NK-92 treated with Interleukin-12 subunit alpha and Interleukin-12 subunit beta, amount 100 ng/mL, for 24 hours (cell line): ENCODE results near the gene GPSM3.
"Not testable (repeated sequence)": the region's sequence is repeated elsewhere in the genome, so short reads cannot be mapped to it uniquely, and the experiment has no call there.

ENCODE experiments used
- DNase-seq: peaks from one replicate; lab custom pipeline; 2025; lab: John Stamatoyannopoulos, UW

GPSM3 gene

GRCh38 chr6:32187009-32187709, 5.3 kb downstream of the GPSM3 start:
- DNase-seq = no peak

GRCh38 chr6:32186151-32186840, 6.1 kb downstream of the GPSM3 start:
- not testable (repeated sequence) for DNase-seq

GRCh38 chr6:32185681-32186131, 6.7 kb downstream of the GPSM3 start:
- not testable (repeated sequence) for DNase-seq

- DNase-seq = no peak
Measured at GRCh38 chr6:32184084-32184640, 8.3 kb downstream of the GPSM3 start, which contains the start of gene AGER. Gene AGER (minus strand): TSS chr6:32184253. CDS start chr6:32184222, 31 bp downstream.

GRCh38 chr6:32183483-32184083, 8.9 kb downstream of the GPSM3 start:
- DNase-seq = no peak

- no peak for DNase-seq
Measured at GRCh38 chr6:32183030-32183429, 9.4 kb downstream of the GPSM3 start.

- DNase-seq = no peak
Measured at GRCh38 chr6:32182555-32182981, 9.9 kb downstream of the GPSM3 start.

GRCh38 chr6:32181915-32182529, 10.4 kb downstream of the GPSM3 start:
- no peak for DNase-seq

GRCh38 chr6:32181148-32181702, 11.2 kb downstream of the GPSM3 start:
- no peak for DNase-seq

GRCh38 chr6:32179766-32180405, 12.6 kb downstream of the GPSM3 start:
- DNase-seq = no peak

GRCh38 chr6:32178547-32179440, 13.6 kb downstream of the GPSM3 start:
- DNase-seq = no peak

- DNase-seq = peak; percentile 94
Measured at GRCh38 chr6:32177788-32178546, 14.5 kb downstream of the GPSM3 start, which contains the start of gene RNF5. Gene RNF5 (plus strand): TSS chr6:32178405. CDS start chr6:32178512, 107 bp downstream.

GRCh38 chr6:32177183-32177787, 15.2 kb downstream of the GPSM3 start:
- DNase-seq = peak; percentile 51

GRCh38 chr6:32176476-32177182, 15.8 kb downstream of the GPSM3 start:
- DNase-seq = no peak

- peak; percentile 92 for DNase-seq
Measured at GRCh38 chr6:32175711-32176475, 16.6 kb downstream of the GPSM3 start, which contains the start of gene AGPAT1. Gene AGPAT1 (minus strand): TSS chr6:32176084. CDS start chr6:32171496, 4,588 bp downstream.

GRCh38 chr6:32175322-32175710, 17.1 kb downstream of the GPSM3 start:
- DNase-seq = no peak

- no peak for DNase-seq
Measured at GRCh38 chr6:32174416-32174815, 18.0 kb downstream of the GPSM3 start.
